ENCODE data around the gene ERGIC1.

Gene ERGIC1

DNA sequence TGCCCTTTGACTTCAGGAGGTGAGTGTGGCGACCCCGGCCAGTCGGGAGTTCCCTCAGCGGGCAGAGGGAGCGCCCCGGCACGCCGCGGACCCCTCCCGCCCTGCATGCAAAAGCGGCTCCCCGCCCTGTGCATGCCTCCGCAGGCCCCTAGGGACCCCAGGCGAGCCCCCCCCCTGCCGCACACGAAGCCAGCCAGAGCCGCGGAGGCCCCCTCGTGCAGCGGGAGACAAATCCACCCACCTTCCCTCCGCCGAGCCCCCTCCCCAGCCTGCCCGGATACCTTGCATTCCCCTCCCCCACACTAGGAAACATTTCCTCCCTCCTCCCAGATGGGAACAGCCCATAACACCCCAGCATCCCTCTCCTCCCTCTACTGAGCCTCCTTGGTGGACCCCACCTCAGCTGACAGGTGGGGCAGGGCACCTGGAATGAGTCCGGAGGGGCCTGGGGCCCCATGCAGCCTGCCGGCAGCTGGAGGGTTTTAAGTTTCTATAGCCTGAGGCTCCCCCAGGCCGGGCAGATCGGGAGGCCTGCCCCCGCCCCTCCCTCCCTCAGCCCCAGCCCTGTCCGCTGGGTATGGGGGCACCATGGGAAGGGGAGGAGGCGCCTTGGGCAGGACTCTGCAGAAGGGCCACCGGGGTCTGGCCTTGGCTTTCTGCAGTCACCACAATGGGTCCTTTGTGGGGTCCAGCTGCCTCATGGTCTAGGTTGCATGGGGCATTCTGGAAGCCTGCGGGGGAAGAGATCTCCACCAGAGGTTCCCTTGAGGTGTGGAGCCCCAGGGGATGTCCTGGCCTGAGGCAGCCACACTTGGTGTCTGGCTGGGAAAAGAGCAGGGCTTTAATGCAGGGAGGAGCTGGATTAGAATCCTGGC, 601 bp downstream of the ERGIC1 start:
- peaks cover 2% of the 10 kb centered on the region; the same call in 1 of the 2 replicates for H3K36me3 ChIP-seq (ENCODE audit: control insufficient read depth, insufficient read depth, low read length)
- H3K4me3 ChIP-seq (replicated peaks; ENCODE audit: low read depth, low read length) = peak overlapping the region; percentile 98
- H3K27me3 ChIP-seq (replicated peaks; ENCODE audit: control insufficient read depth, insufficient read depth, low read length) = no peaks in the 10 kb centered on the region
- TF ChIP-seq, protein P1, sequence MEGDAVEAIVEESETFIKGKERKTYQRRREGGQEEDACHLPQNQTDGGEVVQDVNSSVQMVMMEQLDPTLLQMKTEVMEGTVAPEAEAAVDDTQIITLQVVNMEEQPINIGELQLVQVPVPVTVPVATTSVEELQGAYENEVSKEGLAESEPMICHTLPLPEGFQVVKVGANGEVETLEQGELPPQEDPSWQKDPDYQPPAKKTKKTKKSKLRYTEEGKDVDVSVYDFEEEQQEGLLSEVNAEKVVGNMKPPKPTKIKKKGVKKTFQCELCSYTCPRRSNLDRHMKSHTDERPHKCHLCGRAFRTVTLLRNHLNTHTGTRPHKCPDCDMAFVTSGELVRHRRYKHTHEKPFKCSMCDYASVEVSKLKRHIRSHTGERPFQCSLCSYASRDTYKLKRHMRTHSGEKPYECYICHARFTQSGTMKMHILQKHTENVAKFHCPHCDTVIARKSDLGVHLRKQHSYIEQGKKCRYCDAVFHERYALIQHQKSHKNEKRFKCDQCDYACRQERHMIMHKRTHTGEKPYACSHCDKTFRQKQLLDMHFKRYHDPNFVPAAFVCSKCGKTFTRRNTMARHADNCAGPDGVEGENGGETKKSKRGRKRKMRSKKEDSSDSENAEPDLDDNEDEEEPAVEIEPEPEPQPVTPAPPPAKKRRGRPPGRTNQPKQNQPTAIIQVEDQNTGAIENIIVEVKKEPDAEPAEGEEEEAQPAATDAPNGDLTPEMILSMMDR (IDR thresholded peaks at IDR 0.05; ENCODE audit: insufficient read depth, low read length, poor library complexity, severe bottlenecking) = no peak
- peak; percentile 38 for DNase-seq (ENCODE audit: extremely low read depth, insufficient read length)

DNA sequence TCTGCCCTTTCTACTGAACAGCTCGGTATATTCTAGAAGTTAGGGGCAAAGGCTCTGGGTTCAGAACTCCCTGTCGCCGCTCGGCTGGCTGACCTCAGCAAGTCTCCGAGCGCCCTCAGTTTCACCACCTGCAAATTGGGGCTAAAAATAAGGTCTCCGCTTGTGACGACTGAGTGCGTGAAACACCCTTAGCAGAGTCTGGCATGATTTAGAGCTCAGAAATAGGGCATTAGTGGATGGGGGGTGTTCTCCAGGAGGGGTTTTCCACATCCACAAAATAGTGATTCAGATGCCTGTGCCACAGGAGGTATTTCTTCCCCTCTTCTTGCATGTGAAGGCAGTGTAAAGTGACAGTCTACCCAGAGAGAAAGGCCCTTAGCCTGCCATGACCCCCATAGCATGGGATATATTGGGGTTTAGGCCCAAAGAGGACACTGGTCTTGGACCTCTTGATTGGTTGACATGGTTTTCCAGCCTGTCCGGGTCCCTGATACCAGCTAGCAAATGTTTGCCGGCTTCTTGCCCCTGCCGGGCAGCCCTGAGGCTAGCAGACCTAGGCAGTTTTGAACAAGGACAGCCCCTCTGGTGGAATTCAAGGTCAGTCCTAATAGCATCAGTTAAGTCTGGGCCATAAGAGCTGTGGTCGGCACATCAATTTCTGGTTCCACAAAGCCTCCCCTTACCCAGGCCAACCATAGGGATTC, 1.4 kb downstream of the ERGIC1 start:
- no peak for DNase-seq (ENCODE audit: extremely low read depth, insufficient read length)
- Histone ChIP-seq H3K27me3 (replicated peaks; ENCODE audit: control insufficient read depth, insufficient read depth, low read length) (no peaks in the 10 kb centered on the region), H3K4me3 (replicated peaks; ENCODE audit: low read depth, low read length) (peak overlapping the region; percentile 98), H3K36me3 (ENCODE audit: control insufficient read depth, insufficient read depth, low read length) (peaks cover 2% of the 10 kb centered on the region; the same call in 1 of the 2 replicates)
- TF ChIP-seq, protein P1 (IDR thresholded peaks at IDR 0.05; ENCODE audit: insufficient read depth, low read length, poor library complexity, severe bottlenecking) = no peak

DNA sequence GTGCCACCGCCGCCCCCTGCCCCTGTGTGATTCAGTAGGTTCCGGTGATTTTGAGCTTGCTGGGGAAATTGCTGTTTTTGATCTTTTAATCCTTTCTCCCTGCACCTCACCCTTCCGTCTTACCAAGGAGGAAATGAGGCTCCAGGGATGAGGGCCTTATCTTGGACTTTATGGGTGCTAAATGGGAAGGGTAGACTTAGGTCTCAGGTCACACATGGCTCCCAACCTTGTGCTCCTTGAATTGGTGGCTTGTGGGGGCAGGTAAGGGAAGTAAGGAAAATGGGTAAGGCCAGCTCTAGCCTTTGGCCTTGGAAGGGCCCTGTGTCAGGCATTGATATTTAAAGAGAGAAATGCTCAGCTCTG, 1.9 kb downstream of the ERGIC1 start:
- no peak for DNase-seq (ENCODE audit: extremely low read depth, insufficient read length)
- TF ChIP-seq, protein P1 (IDR thresholded peaks at IDR 0.05; ENCODE audit: insufficient read depth, low read length, poor library complexity, severe bottlenecking) = no peak
- Histone ChIP-seq H3K27me3 (replicated peaks; ENCODE audit: control insufficient read depth, insufficient read depth, low read length) (no peaks in the 10 kb centered on the region), H3K4me3 (replicated peaks; ENCODE audit: low read depth, low read length) (peak overlapping the region; percentile 98), H3K36me3 (ENCODE audit: control insufficient read depth, insufficient read depth, low read length) (peaks cover 2% of the 10 kb centered on the region; the same call in 1 of the 2 replicates)

DNA sequence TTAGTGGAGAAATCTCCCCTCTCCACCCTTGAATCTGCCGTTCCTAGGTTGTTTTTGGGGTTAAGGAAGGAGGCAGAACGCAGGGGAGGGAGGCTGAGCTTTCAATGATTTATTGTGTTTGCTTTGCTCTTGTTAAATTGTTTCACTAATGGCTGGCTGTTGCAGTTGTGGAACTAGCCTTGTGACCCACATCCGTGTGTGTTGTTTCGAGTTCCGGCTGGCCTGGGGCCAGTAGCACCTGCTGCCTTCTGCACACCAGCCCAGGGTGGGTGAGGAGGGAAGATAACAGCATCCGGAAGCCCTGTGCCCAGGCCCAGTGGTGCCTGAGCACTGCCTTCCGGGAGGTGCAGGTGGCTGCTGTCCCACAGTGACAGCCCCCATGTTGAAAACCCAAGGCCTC, 3.6 kb downstream of the ERGIC1 start:
- DNase-seq (ENCODE audit: extremely low read depth, insufficient read length) = peak; percentile 81
- H3K4me3 ChIP-seq (replicated peaks; ENCODE audit: low read depth, low read length) = peak overlapping the region; percentile 50

DNA sequence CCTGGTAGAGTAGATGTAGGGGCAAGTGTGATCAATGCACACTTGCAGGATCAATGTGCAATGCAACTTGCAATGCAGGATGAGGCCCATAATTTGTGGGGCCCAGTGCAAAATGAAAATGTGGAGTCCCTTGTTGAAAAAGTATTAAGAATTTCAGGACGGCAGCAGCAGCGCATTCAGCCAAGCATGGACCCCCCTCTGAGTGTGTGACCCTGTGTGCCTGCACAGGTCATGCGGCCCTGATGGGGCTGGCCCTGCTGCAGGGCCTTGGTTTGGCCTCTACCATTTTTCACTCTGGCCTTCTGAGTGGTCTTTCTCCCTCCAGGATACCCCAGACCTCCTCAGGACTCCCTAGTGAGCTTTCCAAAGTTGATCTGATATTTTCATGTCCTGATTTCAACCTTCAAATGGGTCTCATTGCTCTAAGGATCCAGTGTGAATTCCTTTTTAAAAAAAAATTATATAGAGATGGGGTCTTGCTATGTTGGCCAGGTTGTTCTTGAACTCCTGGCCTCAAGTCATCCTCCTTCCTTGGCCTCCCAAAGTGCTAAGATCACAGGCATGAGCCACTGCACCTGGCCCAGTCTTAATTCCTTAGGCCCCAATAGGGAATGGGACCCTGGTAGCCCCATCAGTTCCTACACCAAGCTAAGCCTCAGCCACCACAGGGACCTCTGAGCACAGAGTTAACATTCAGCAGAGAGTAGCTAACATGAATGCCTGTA, 4.3 kb downstream of the ERGIC1 start:
- Histone ChIP-seq H3K27me3 (replicated peaks; ENCODE audit: control insufficient read depth, insufficient read depth, low read length) (no peaks in the 10 kb centered on the region), H3K4me3 (replicated peaks; ENCODE audit: low read depth, low read length) (peak overlapping the region; percentile 50), H3K36me3 (ENCODE audit: control insufficient read depth, insufficient read depth, low read length) (peaks cover 2% of the 10 kb centered on the region; the same call in 1 of the 2 replicates)
- TF ChIP-seq, protein P1 (IDR thresholded peaks at IDR 0.05; ENCODE audit: insufficient read depth, low read length, poor library complexity, severe bottlenecking) = no peak
- DNase-seq (ENCODE audit: extremely low read depth, insufficient read length) = no peak

More for the DNA sequence above, 3.6 kb downstream of the ERGIC1 start:
- H3K27me3 ChIP-seq (replicated peaks; ENCODE audit: control insufficient read depth, insufficient read depth, low read length) = no peaks in the 10 kb centered on the region
- TF ChIP-seq, protein P1 (IDR thresholded peaks at IDR 0.05; ENCODE audit: insufficient read depth, low read length, poor library complexity, severe bottlenecking) = no peak
- H3K36me3 ChIP-seq (ENCODE audit: control insufficient read depth, insufficient read depth, low read length) = peaks cover 2% of the 10 kb centered on the region; the same call in 1 of the 2 replicates
